IMR-90 (cell line): ENCODE data around the gene RASSF3. TPM values are rescaled to one million over a fixed set of nuclear protein-coding genes. Genes with fewer than 3 reads are reported as not detected.

ENCODE experiments used
- ATAC-seq: fragments of 200-7000 bp; cut with Tn5 transposase; 2 replicates; pipeline ENCODE4 v1.9.1; 2020; ENCODE audit warnings: low read depth, mild to moderate bottlenecking, moderate library complexity
- BruUV-seq: library from RNA; stranded (reverse); fragments of 400-500 nt; replicated peaks from 2 replicates; lab custom pipeline; 2021; lab: Mats Ljungman, UMichigan
- CTCF ChIA-PET: fragments of 300-600 bp; formaldehyde crosslinking; extraction: SDS; loops from one replicate; lab custom pipeline; 2021; ENCODE audit warnings: antibody characterized with exemption; lab: Yijun Ruan, JAX
- POLR2A ChIA-PET: fragments of 300-600 bp; sonication (Branson Sonifier 250); formaldehyde crosslinking; loops from one replicate; lab custom pipeline; 2022; ENCODE audit warnings: antibody characterized with exemption; ENCODE audit not compliant: unreplicated experiment; lab: Charles Lee
- DNase-seq: peaks from one replicate; pipeline ENCODE4 v3.0.0; 2013
- H2AFZ ChIP-seq: replicated peaks from 2 replicates; pipeline ENCODE3; 2013; ENCODE audit warnings: low read length, mild to moderate bottlenecking; ENCODE audit not compliant: poor library complexity
- H2AK5ac ChIP-seq: 2 replicates; pipeline ENCODE4 v1.6.1; 2013; ENCODE audit warnings: low read depth, low read length, inconsistent platforms
- H2AK9ac ChIP-seq: replicated peaks from 2 replicates; pipeline ENCODE3; 2013; ENCODE audit warnings: mild to moderate bottlenecking, low read depth, low read length, moderate library complexity; ENCODE audit not compliant: poor library complexity
- H2BK120ac ChIP-seq: 2 replicates; pipeline ENCODE4 v1.6.1; 2013; ENCODE audit warnings: low read depth, low read length, inconsistent platforms
- H2BK15ac ChIP-seq: 3 replicates; pipeline ENCODE4 v1.6.1; 2013; ENCODE audit warnings: low read depth, low read length, inconsistent platforms
- H2BK20ac ChIP-seq: 2 replicates; pipeline ENCODE4 v1.6.1; 2013; ENCODE audit warnings: low read depth, mild to moderate bottlenecking, inconsistent platforms, low read length, moderate library complexity
- H2BK5ac ChIP-seq: 2 replicates; pipeline ENCODE4 v1.6.1; 2013; ENCODE audit warnings: mild to moderate bottlenecking, low read depth, low read length, inconsistent platforms; ENCODE audit not compliant: poor library complexity, severe bottlenecking
- H3K14ac ChIP-seq: replicated peaks from 2 replicates; pipeline ENCODE4 v1.6.1; 2013; ENCODE audit warnings: low read depth, low read length, inconsistent platforms
- H3K18ac ChIP-seq: 2 replicates; pipeline ENCODE4 v1.6.1; 2013; ENCODE audit warnings: low read depth, low read length, control low read depth
- H3K23ac ChIP-seq: 2 replicates; pipeline ENCODE4 v1.6.1; 2013; ENCODE audit warnings: low read depth, low read length, inconsistent platforms
- H3K27ac ChIP-seq: 2 replicates; pipeline ENCODE4 v1.5.1; 2013; ENCODE audit warnings: mild to moderate bottlenecking, control low read depth, low read length; ENCODE audit not compliant: insufficient read depth
- H3K27me3 ChIP-seq: 2 replicates; pipeline ENCODE4 v1.6.1; 2013; ENCODE audit warnings: low read length; ENCODE audit not compliant: control insufficient read depth, insufficient read depth
- H3K36me3 ChIP-seq: 2 replicates; pipeline ENCODE4 v1.6.1; 2013; ENCODE audit warnings: low read length, mixed read lengths; ENCODE audit not compliant: control insufficient read depth, insufficient read depth
- H3K4ac ChIP-seq: 2 replicates; pipeline ENCODE4 v1.6.1; 2013; ENCODE audit warnings: low read depth, low read length, inconsistent platforms
- H3K4me1 ChIP-seq: 2 replicates; pipeline ENCODE4 v1.6.1; 2013; ENCODE audit warnings: low read length, mixed read lengths; ENCODE audit not compliant: control insufficient read depth, insufficient read depth
- H3K4me2 ChIP-seq: 2 replicates; pipeline ENCODE4 v1.6.1; 2013; ENCODE audit warnings: low read depth, mild to moderate bottlenecking, control low read depth, low read length, moderate library complexity
- H3K4me3 ChIP-seq: 2 replicates; pipeline ENCODE4 v1.5.1; 2013; ENCODE audit warnings: low read depth, mild to moderate bottlenecking, control low read depth, low read length, moderate library complexity; ENCODE audit not compliant: insufficient read depth
- H3K56ac ChIP-seq: 2 replicates; pipeline ENCODE4 v1.6.1; 2013; ENCODE audit warnings: low read length, inconsistent platforms; ENCODE audit not compliant: insufficient read depth; ENCODE audit errors: extremely low read depth
- H3K79me1 ChIP-seq, 2 experiments: 2 replicates each; pipeline ENCODE4 v1.6.1; 2013; ENCODE audit warnings: low read length in 2 of 2, inconsistent platforms in 1 of 2, low read depth in 1 of 2
- H3K9ac ChIP-seq: 2 replicates; pipeline ENCODE4 v1.6.1; 2013; ENCODE audit warnings: low read depth, low read length, control low read depth
- H3K9me1 ChIP-seq: 2 replicates; pipeline ENCODE4 v1.6.1; 2013; ENCODE audit warnings: low read length, inconsistent platforms; ENCODE audit not compliant: insufficient read depth
- H3K9me3 ChIP-seq: 2 replicates; pipeline ENCODE4 v1.6.1; 2013; ENCODE audit warnings: low read length; ENCODE audit not compliant: control insufficient read depth, insufficient read depth
- H4K20me1 ChIP-seq: 2 replicates; pipeline ENCODE4 v1.6.1; 2013; ENCODE audit warnings: low read length, inconsistent platforms; ENCODE audit not compliant: insufficient read depth
- H4K5ac ChIP-seq: 2 replicates; pipeline ENCODE4 v1.6.1; 2013; ENCODE audit warnings: mild to moderate bottlenecking, low read depth, low read length, control low read depth
- H4K8ac ChIP-seq, 2 experiments: 2 replicates each; pipeline ENCODE4 v1.6.1; 2013; ENCODE audit warnings: low read depth in 2 of 2, low read length in 2 of 2, control low read depth in 1 of 2, inconsistent platforms in 1 of 2
- H4K91ac ChIP-seq: 2 replicates; pipeline ENCODE4 v1.6.1; 2013; ENCODE audit warnings: low read depth, low read length, inconsistent platforms; ENCODE audit not compliant: insufficient read depth
- MAFK ChIP-seq: IDR thresholded peaks from 2 replicates; pipeline ENCODE4 v1.6.1; 2012; ENCODE audit warnings: low read depth, low read length, improper control_type of control experiment
- NFE2L2 ChIP-seq: fragments of 150-350 bp; IDR thresholded peaks from 2 replicates; pipeline ENCODE4 v1.6.1; 2016; ENCODE audit warnings: low read depth, mild to moderate bottlenecking, low read length
- WGBS, 2 experiments: methylation state at CpG; one replicate each; pipeline versions ENCODE4 v1.1.5 to v1.1.7; 2013; ENCODE audit warnings: missing lambda C conversion rate in 2 of 2; ENCODE audit not compliant: insufficient read length in 1 of 2; ENCODE audit errors: extremely low coverage in 2 of 2; 5-methylcytosine and 5-hydroxymethylcytosine counted together
- dilution Hi-C: fragments of 300-500 bp; cut with HindIII; formaldehyde crosslinking; loops from one replicate; pipeline ENCODE4 v1.14.3; 2018; ENCODE audit warnings: low sequenced_read_pairs; ENCODE audit not compliant: unreplicated experiment
- in situ Hi-C: fragments of 300-500 bp; cut with MboI; formaldehyde crosslinking; loops from 3 replicates; pipeline ENCODE4 v1.14.3; 2019; ENCODE audit warnings: low sequenced_read_pairs, inconsistent platforms, mixed read lengths
- intact Hi-C: fragments of 100-400 bp; cut with micrococcal nuclease; formaldehyde crosslinking; loops from 2 replicates; pipeline ENCODE4 v1.10.0; 2022
- polyA plus RNA-seq, 3 experiments: library from polyadenylated mRNA; depleted of rRNA; stranded (reverse); fragments of >200 nt; gene quantifications; 2 replicates each; pipeline ENCODE4 v1.2.3, GENCODE V29; 2012; ENCODE audit warnings: low replicate concordance in 1 of 3
- total RNA-seq: library from RNA; depleted of rRNA; stranded (reverse); fragments of >200 nt; gene quantifications from 2 replicates; pipeline ENCODE4 v1.2.3, GENCODE V29; 2012

Gene RASSF3
- total and polyA plus RNA-seq, 2 of the 4 experiments (the other 2 are of a cell fraction) = 18.7 to 39.3 TPM

DNA sequence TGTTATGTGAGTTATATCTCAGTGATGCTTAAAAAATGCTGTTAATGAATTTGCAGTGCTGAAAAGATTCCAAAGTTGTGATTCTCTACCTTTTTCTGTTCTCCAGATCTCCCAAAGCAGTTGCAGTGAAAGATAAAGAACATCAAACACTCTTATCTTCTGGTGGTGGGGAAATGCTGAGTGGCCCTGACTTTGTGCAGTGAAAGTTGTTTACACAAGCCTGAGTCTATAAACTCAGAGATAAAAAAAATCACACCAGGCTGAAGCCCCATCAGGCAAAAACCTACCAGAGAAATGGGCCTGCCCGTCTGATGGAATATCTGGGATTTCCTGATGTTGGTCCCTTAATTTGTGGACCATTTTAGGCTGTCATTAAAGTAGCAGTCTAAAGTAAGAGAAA is 46.1 kb downstream of the RASSF3 start:
- Histone ChIP-seq H2AK9ac (no peak overlapping the region), H3K9me3 (no peaks in the 10 kb centered on the region), H3K27ac (no peak overlapping the region), H3K36me3 (no peaks in the 10 kb centered on the region), H3K4ac (no peak overlapping the region), H3K79me1 (peaks cover 43 to 82% of the 10 kb centered on the region in 2 experiments), H2AFZ (no peak overlapping the region), H3K4me2 (no peak overlapping the region), H3K56ac (no peak overlapping the region), H2BK5ac (no peak overlapping the region), H3K9me1 (peaks cover 32% of the 10 kb centered on the region), H4K8ac (no peak overlapping the region), H3K4me3 (no peak overlapping the region), H2BK15ac (no peak overlapping the region), H2AK5ac (no peak overlapping the region), H3K9ac (no peak overlapping the region), H4K20me1 (peaks cover 50% of the 10 kb centered on the region; the same call in 1 of the 2 replicates), H2BK20ac (no peak overlapping the region), H3K27me3 (no peaks in the 10 kb centered on the region), H4K5ac (no peak overlapping the region), H2BK120ac (no peak overlapping the region), H3K4me1 (peaks cover 8% of the 10 kb centered on the region), H3K14ac (no peak overlapping the region), H3K23ac (no peak overlapping the region), H4K91ac (no peak overlapping the region), H3K18ac (no peak overlapping the region)
- ATAC-seq (peak; percentile 64), DNase-seq (no peak)
- TF ChIP-seq NFE2L2 (peak; percentile 9; the same call in 1 of the 2 replicates), MAFK (no peak)
- ChIA-PET CTCF (no interaction called here), POLR2A (no interaction called here)
- WGBS, 2 experiments = no CpG with 5 or more reads among the region's 1 CpG
- in situ Hi-C loops = no loop called here
- no TSS peak for BruUV-seq
- intact Hi-C loops = no loop called here
- dilution Hi-C loops = no loop called here
